OCI-LY7 (cell line): ENCODE results near the gene HPCA.

Experiments used
- CTCF ChIP-seq: fragments of 200-600 bp; sonication (generic); conservative IDR thresholded peaks from 2 replicates; pipeline ENCODE4 v1.5.1; 2014; ENCODE audit warnings: mild to moderate bottlenecking, antibody characterized with exemption, low read length, moderate library complexity, mixed read lengths
- EZH2phosphoT487 ChIP-seq: fragments of 200-600 bp; sonication (generic); IDR thresholded peaks from 2 replicates; pipeline ENCODE4 v1.6.1; 2018; ENCODE audit warnings: low read depth, borderline replicate concordance, mild to moderate bottlenecking, mixed run types, antibody characterized with exemption, low read length, moderate library complexity, mixed read lengths

- no peak for TF ChIP-seq CTCF
- no peak for TF ChIP-seq EZH2phosphoT487
Measured at GRCh38 chr1:32900956-32901822, 14.9 kb downstream of the HPCA start, which contains the start of gene TMEM54.
